GM19099 (cell line): ENCODE data around the gene STAC3.

ENCODE experiments used
- POLR2A ChIP-seq: IDR thresholded peaks from 3 replicates; pipeline ENCODE4 v1.6.1; 2011; ENCODE audit warnings: low read depth; ENCODE audit not compliant: insufficient read length; ENCODE audit errors: extremely low read depth

Gene STAC3

GRCh38 chr12:57241402-57242310 is 9.3 kb downstream of the STAC3 start:
- no peak for TF ChIP-seq POLR2A

GRCh38 chr12:57240926-57241401 is 10.0 kb downstream of the STAC3 start:
- no peak for TF ChIP-seq POLR2A

GRCh38 chr12:57240066-57240921 is 10.7 kb downstream of the STAC3 start:
- no peak for TF ChIP-seq POLR2A

- no peak for TF ChIP-seq POLR2A
These were observed 11.4 kb downstream of the STAC3 start for GRCh38 chr12:57239587-57240065.

GRCh38 chr12:57238854-57239554 is 12.0 kb downstream of the STAC3 start:
- TF ChIP-seq POLR2A, result peak; percentile 48

- no peak for TF ChIP-seq POLR2A
These were observed 12.8 kb downstream of the STAC3 start for GRCh38 chr12:57237932-57238853.

- TF ChIP-seq POLR2A, result no peak
These were observed 13.4 kb downstream of the STAC3 start for GRCh38 chr12:57237596-57237931.

- no peak for TF ChIP-seq POLR2A
These were observed 13.9 kb downstream of the STAC3 start for GRCh38 chr12:57236925-57237595.

GRCh38 chr12:57236201-57236924 is 14.6 kb downstream of the STAC3 start:
- TF ChIP-seq POLR2A, result no peak

GRCh38 chr12:57235728-57236131 is 15.3 kb downstream of the STAC3 start:
- no peak for TF ChIP-seq POLR2A

- TF ChIP-seq POLR2A, result peak; percentile 4
These were observed 15.8 kb downstream of the STAC3 start for GRCh38 chr12:57235017-57235727.

- no peak for TF ChIP-seq POLR2A
These were observed 16.4 kb downstream of the STAC3 start for GRCh38 chr12:57234571-57235016.
